HepG2 (cell line): ENCODE data around the gene TFEB. TPM values are rescaled to one million over a fixed set of nuclear protein-coding genes. Genes with fewer than 3 reads are reported as not detected.

Experiments used
- ATAC-seq: fragments of 200-7000 bp; cut with Tn5 transposase; 3 replicates; pipeline ENCODE4 v1.9.1; 2020; ENCODE audit warnings: mild to moderate bottlenecking, moderate library complexity
- BruUV-seq: library from RNA; stranded (reverse); fragments of 400-500 nt; replicated peaks from 2 replicates; lab custom pipeline; 2021; lab: Mats Ljungman, UMichigan
- CTCF ChIA-PET: fragments of 300-600 bp; formaldehyde crosslinking; extraction: SDS; loops from one replicate; lab custom pipeline; 2021; ENCODE audit warnings: low total read pairs, inconsistent platforms, low intra/inter-chr PET ratio; lab: Yijun Ruan, JAX
- POLR2A ChIA-PET: fragments of 350-600 bp; sonication (Branson Sonifier 250); formaldehyde crosslinking; loops from one replicate; lab custom pipeline; 2020; ENCODE audit warnings: antibody characterized with exemption, inconsistent platforms; lab: Yijun Ruan, JAX
- DNase-seq: peaks from one replicate; pipeline ENCODE4 v3.0.0-alpha.2; 2015; ENCODE audit warnings: low spot score
- FAIRE-seq: peaks from 3 replicates; lab custom pipeline; 2011; peaks lifted over from hg19 to GRCh38; lab: Jason Lieb, UNC
- H2AFZ ChIP-seq: one replicate; pipeline ENCODE4 v1.6.1; 2011; ENCODE audit warnings: low read length, inconsistent platforms
- H3K27ac ChIP-seq: fragments of 300-600 bp; 3 replicates; pipeline ENCODE4 v1.8.0; 2011; ENCODE audit warnings: mixed run types, mild to moderate bottlenecking, mixed read lengths, low read length, inconsistent platforms; ENCODE audit not compliant: insufficient read depth; ENCODE audit errors: extremely low read length
- H3K27me3 ChIP-seq, 2 experiments: fragments of 200-600 bp in 1 of 2; 2 replicates in 1 of 2; 3 replicates in 1 of 2; pipeline versions ENCODE4 v1.6.0 to v1.8.0; 2011; ENCODE audit warnings: low read length in 2 of 2, mild to moderate bottlenecking in 2 of 2, moderate library complexity in 2 of 2, inconsistent platforms in 1 of 2; ENCODE audit not compliant: insufficient read depth in 2 of 2, control insufficient read depth in 1 of 2
- H3K36me3 ChIP-seq, 2 experiments: fragments of 200-600 bp in 1 of 2; replicated peaks in 1 of 2; 2 replicates in 1 of 2; 3 replicates in 1 of 2; pipeline versions ENCODE4 v1.5.1 to v1.8.0; 2011; ENCODE audit warnings: low read length in 2 of 2, inconsistent platforms in 1 of 2; ENCODE audit not compliant: insufficient read depth in 2 of 2, control insufficient read depth in 1 of 2
- H3K4me1 ChIP-seq: 2 replicates; pipeline ENCODE4 v1.5.1; 2012; ENCODE audit warnings: low read length, inconsistent platforms; ENCODE audit not compliant: insufficient read depth
- H3K4me2 ChIP-seq: 2 replicates; pipeline ENCODE4 v1.6.0; 2011; ENCODE audit warnings: low read depth, low read length, inconsistent platforms
- H3K4me3 ChIP-seq, 3 experiments: fragments of 200-600 bp in 1 of 3; sonication (generic), shearing (Covaris generic) in 1 of 3; replicated peaks in 1 of 3; 2 replicates each; pipeline ENCODE4 v1.5.1; 2011 to 2016; ENCODE audit warnings: low read length in 3 of 3, inconsistent platforms in 2 of 3, low read depth in 2 of 3, mild to moderate bottlenecking in 2 of 3, control low read depth in 1 of 3, mixed read lengths in 1 of 3; ENCODE audit not compliant: insufficient read depth in 1 of 3
- H3K79me2 ChIP-seq: one replicate; pipeline ENCODE4 v1.6.1; 2011; ENCODE audit warnings: low read length, inconsistent platforms; ENCODE audit not compliant: insufficient read depth
- H3K9ac ChIP-seq: 2 replicates; pipeline ENCODE4 v1.6.0; 2011; ENCODE audit warnings: mild to moderate bottlenecking, low read depth, low read length, inconsistent platforms; ENCODE audit not compliant: insufficient read depth
- H3K9me3 ChIP-seq: 2 replicates; pipeline ENCODE4 v1.5.1; 2012; ENCODE audit warnings: mild to moderate bottlenecking, low read length
- H4K20me1 ChIP-seq: 2 replicates; pipeline ENCODE4 v1.6.0; 2011; ENCODE audit warnings: inconsistent platforms, mild to moderate bottlenecking, low read length, moderate library complexity; ENCODE audit not compliant: insufficient read depth
- ARNTL ChIP-seq: sonication (generic); formaldehyde crosslinking; IDR thresholded peaks from 2 replicates; pipeline ENCODE4 v1.4.0; 2020; ENCODE audit warnings: mild to moderate bottlenecking, missing genetic modification reagents
- ETS1 ChIP-seq: sonication (generic); formaldehyde crosslinking; IDR thresholded peaks from 2 replicates; pipeline ENCODE4 v1.4.0; 2020; ENCODE audit warnings: missing genetic modification reagents
- KDM2A ChIP-seq: sonication (generic); formaldehyde crosslinking; IDR thresholded peaks from 2 replicates; pipeline ENCODE4 v1.4.0; 2020; ENCODE audit warnings: low read depth, missing genetic modification reagents, borderline replicate concordance
- MAF1 ChIP-seq: sonication (generic); formaldehyde crosslinking; IDR thresholded peaks from 2 replicates; pipeline ENCODE4 v1.5.0; 2020; ENCODE audit warnings: missing genetic modification reagents, borderline replicate concordance
- MED1 ChIP-seq: sonication (generic); formaldehyde crosslinking; IDR thresholded peaks from 2 replicates; pipeline ENCODE4 v1.4.0; 2020; ENCODE audit warnings: missing genetic modification reagents
- NFAT5 ChIP-seq: sonication (generic); formaldehyde crosslinking; IDR thresholded peaks from 2 replicates; pipeline ENCODE4 v1.4.0; 2020; ENCODE audit warnings: missing genetic modification reagents
- NFIB ChIP-seq: sonication (generic); formaldehyde crosslinking; IDR thresholded peaks from 2 replicates; pipeline ENCODE4 v1.9.0; 2021; ENCODE audit warnings: missing genetic modification reagents, mild to moderate bottlenecking, borderline replicate concordance
- SIX1 ChIP-seq: sonication (generic); formaldehyde crosslinking; IDR thresholded peaks from 2 replicates; pipeline ENCODE4 v1.4.0; 2020; ENCODE audit warnings: missing genetic modification reagents, borderline replicate concordance
- UBTF ChIP-seq: sonication (generic); formaldehyde crosslinking; IDR thresholded peaks from 2 replicates; pipeline ENCODE4 v1.4.0; 2020; ENCODE audit warnings: mild to moderate bottlenecking, missing genetic modification reagents
- ZMAT3 ChIP-seq: sonication (generic); formaldehyde crosslinking; conservative IDR thresholded peaks from 2 replicates; pipeline ENCODE4 v1.7.0; 2021; ENCODE audit warnings: missing genetic modification reagents
- ZNF225 ChIP-seq: sonication (generic); formaldehyde crosslinking; IDR thresholded peaks from 2 replicates; pipeline ENCODE4 v1.4.0; 2020; ENCODE audit warnings: mild to moderate bottlenecking, missing genetic modification reagents
- ZNF350 ChIP-seq: sonication (generic); formaldehyde crosslinking; IDR thresholded peaks from 2 replicates; pipeline ENCODE4 v1.4.0; 2020; ENCODE audit warnings: mild to moderate bottlenecking, low read depth, missing genetic modification reagents, borderline replicate concordance
- ZNF556 ChIP-seq: sonication (generic); formaldehyde crosslinking; IDR thresholded peaks from 2 replicates; pipeline ENCODE4 v1.4.0; 2020; ENCODE audit warnings: mild to moderate bottlenecking, missing genetic modification reagents, borderline replicate concordance
- ZNF891 ChIP-seq: sonication (generic); formaldehyde crosslinking; IDR thresholded peaks from 2 replicates; pipeline ENCODE4 v1.5.0; 2020; ENCODE audit warnings: mild to moderate bottlenecking, missing genetic modification reagents
- WGBS: methylation state at CpG from one replicate; pipeline ENCODE4 v1.1.6; 2017; ENCODE audit warnings: low lambda C conversion rate; 5-methylcytosine and 5-hydroxymethylcytosine counted together
- in situ Hi-C: cut with HindIII; loops from 2 replicates; pipeline ENCODE4 v1.10.0; 2017; ENCODE audit warnings: low pct_unique_long_range_greater_than_20kb; ENCODE audit not compliant: extremely low pct_ligation_motif_present
- intact Hi-C: fragments of 100-400 bp; cut with micrococcal nuclease; formaldehyde crosslinking; loops from one replicate; pipeline ENCODE4 v1.10.0; 2022; ENCODE audit not compliant: unreplicated experiment
- polyA plus RNA-seq, 8 experiments: library from polyadenylated mRNA; depleted of rRNA in 3 of 8; stranded (reverse) in 7 of 8; unstranded in 1 of 8; fragments of >200 nt; fragmentation: Illumina TruSeq in 4 of 8; extraction: Trizol in 4 of 8; gene quantifications; 2 replicates each; pipeline versions ENCODE4 v1.2.1 to v1.2.3, GENCODE V29; 2011 to 2016; ENCODE audit warnings: low read depth in 4 of 8, missing spikeins in 1 of 8, mixed read lengths in 1 of 8; ENCODE audit not compliant: insufficient read depth in 1 of 8
- total RNA-seq, 5 experiments: library from RNA; depleted of rRNA; stranded (reverse); fragments of >200 nt; fragmentation: Illumina TruSeq; extraction: Trizol; gene quantifications; 2 replicates each; pipeline ENCODE4 v1.2.3, GENCODE V29; 2016; ENCODE audit warnings: low read depth in 1 of 5

The TFEB gene
- total and polyA plus RNA-seq, 2 of the 13 experiments (the other 11 are each of a cell fraction or from before 2014, with no cell fraction given), result 13.3 to 18.7 TPM

DNA sequence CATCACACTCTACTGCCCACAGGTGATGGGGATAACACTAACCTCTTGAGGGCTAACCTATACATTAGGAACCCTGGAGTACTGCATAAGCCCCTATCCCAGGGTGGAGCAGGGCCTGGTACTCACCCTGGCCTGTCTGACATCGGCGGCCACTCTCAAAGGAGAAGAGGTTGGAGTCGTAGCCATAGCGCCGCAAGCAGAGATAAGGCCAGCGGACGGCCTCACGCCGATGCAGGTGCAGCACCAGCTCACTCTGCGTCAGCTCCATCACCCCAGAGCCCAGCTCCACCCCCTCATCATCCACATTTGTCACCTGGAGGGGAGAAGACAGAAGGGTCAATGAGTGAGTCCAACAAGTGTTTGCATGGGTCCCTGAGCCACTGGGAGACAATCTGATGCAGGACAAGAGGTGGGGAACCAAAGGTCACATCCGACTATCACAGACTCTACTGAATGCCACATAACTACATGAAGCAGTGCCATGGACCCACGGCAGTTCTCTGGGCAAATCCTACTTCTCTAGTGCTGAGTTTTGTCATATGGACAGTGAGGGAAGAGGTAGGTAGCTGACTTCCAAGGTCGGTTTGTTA is 40.0 kb upstream of the TFEB start:
- Histone ChIP-seq H3K79me2 (peaks cover 4% of the 10 kb centered on the region), H3K4me3 (no peak overlapping the region), H3K9ac (no peak overlapping the region), H3K9me3 (no peaks in the 10 kb centered on the region), H3K36me3 (peaks cover 20 to 48% of the 10 kb centered on the region in 2 experiments), H2AFZ (no peak overlapping the region), H3K27ac (no peak overlapping the region), H3K4me1 (peaks cover 23% of the 10 kb centered on the region), H3K4me2 (no peak overlapping the region), H4K20me1 (no peaks in the 10 kb centered on the region), H3K27me3 (no peaks in the 10 kb centered on the region)
- 86% methylated on average over 13 of the region's 13 CpGs for WGBS
- no peak for ATAC-seq
- CTCF ChIA-PET, result interaction anchor here (1.2 to 4.4 kb wide), 6 partner anchors 11 to 269 kb away, joined by 4 to 61 read pairs (median 9); partner anchors contain the start of gene TFEB
- BruUV-seq, result no TSS peak
- POLR2A ChIA-PET, result interaction anchor here (1.3 to 2.8 kb wide), 3 partner anchors 27 to 41 kb away, joined by 5 to 14 read pairs (median 6); no protein-coding TSS in a partner anchor
- FAIRE-seq, result no peak
- in situ Hi-C loops, result loop anchor here (5.0 to 25.0 kb wide), 2 partner anchors 38 to 437 kb away; partner anchors contain the start of genes MRPS10 and TFEB
- no peak for DNase-seq
- intact Hi-C loops, result loop anchor here (5.0 kb wide), 1 partner anchor 173 kb away; no protein-coding TSS in a partner anchor
- 0 out of 2 replicates have a peak, but pooled peaks have one; percentile 11 for TF ChIP-seq ZNF350 (CRISPR knock-in tag)
- TF ChIP-seq ARNTL (CRISPR knock-in tag), result 0 out of 2 replicates have a peak, but pooled peaks have one; percentile 18
- 0 out of 2 replicates have a peak, but pooled peaks have one; percentile 48 for TF ChIP-seq ZNF891 (CRISPR knock-in tag)
- no peak for TF ChIP-seq KDM2A
- TF ChIP-seq SIX1 (CRISPR knock-in tag), result no peak
- TF ChIP-seq ZNF225 (CRISPR knock-in tag), result 0 out of 2 replicates have a peak, but pooled peaks have one; percentile 31
- no peak for TF ChIP-seq NFAT5 (CRISPR knock-in tag)
- TF ChIP-seq MED1, result no peak
- TF ChIP-seq NFIB (CRISPR knock-in tag), result no peak
- TF ChIP-seq UBTF (CRISPR knock-in tag), result 0 out of 2 replicates have a peak, but pooled peaks have one; percentile 17
- TF ChIP-seq ZNF556, result peak; percentile 18; the same call in 1 of the 2 replicates
- no peak for TF ChIP-seq ETS1 (CRISPR knock-in tag)
- 0 out of 2 replicates have a peak, but pooled peaks have one; percentile 49 for TF ChIP-seq ZMAT3 (CRISPR knock-in tag)
- no peak for TF ChIP-seq MAF1
